CD4-positive, alpha-beta T cell treated with Interleukin-6 at 100 ng/mL for 8 hours (primary cell): Measurements from ENCODE around the gene PSTPIP1.

Experiments used
- DNase-seq: peaks from one replicate; pipeline ENCODE4 v3.0.0-alpha.2; 2020; ENCODE audit warnings: mixed read lengths, low spot score

Gene PSTPIP1

DNA sequence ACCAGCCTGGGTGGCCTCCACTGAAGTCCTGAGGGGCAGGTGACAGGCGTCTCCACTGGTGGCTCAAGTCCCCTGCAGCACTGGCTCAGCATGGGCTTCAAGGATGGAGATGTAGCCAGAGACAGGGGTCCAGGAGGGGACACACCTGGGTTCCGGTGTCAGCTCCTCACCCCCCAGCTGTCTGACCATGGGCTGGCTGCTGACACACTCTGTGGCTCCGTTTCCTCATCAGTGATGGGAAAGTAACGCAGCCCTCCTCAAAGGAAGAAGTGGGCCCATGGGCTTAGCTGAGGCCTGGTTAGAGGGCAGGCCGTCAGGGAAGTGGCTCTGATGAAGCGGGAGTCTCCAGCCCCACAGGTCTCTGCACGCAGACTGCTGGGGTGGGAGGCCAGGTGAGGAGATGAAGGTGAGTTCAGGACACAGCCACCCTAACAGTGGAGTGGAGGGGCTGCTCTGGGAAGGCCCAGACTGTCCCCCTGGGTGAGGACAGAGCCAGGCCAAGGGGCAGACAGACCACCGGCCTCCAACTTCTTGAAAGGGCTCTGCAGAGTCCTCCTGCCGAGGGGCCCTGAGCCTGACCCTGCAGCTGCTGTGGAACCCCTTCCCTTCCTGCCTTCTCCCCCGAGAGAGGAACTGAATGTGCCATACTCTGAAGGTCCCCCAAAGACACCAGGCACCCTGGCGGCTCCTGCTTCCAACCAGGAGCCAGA lies 24.0 kb downstream of the PSTPIP1 start:
- DNase-seq = no peak

DNA sequence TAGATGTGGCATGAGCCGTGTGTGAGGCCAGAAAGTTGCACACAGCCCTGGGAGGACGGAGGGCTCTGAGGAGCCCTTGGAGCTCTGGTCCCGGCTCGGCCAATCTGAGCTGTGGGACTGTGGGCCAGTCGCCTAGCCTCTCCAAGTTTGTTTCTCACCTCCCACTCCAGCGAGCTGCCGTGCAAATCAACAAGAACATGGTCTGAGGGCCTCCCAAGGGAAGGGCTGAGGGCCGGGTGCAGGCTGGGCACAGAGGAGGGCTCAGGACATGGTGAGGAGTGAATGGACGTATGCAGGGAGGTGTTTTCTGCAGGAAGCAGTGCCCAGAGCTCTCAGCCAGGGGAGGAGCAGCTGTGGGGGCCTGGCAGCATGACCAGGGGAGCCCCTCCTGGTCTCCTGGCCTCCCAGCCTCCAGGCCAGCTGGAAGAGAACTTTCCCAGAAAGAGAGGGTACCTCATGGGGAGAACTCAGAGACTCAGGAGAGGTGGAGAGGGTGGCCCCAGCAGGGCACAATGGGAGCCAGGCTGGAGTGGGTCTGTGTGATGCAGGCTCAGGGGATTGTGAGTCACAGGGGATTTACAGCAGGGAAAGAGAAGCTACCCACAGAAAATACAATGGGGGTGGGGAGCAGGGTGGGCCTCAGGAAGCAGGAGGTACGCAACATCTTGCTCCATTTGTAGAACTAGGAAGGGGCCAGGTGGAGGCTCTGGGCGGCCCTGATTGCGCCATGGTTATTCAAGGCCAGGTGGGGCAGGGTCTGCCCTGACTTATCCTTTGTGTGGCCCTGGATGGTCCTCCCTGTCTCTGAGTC lies 24.8 kb downstream of the PSTPIP1 start:
- no peak for DNase-seq

DNA sequence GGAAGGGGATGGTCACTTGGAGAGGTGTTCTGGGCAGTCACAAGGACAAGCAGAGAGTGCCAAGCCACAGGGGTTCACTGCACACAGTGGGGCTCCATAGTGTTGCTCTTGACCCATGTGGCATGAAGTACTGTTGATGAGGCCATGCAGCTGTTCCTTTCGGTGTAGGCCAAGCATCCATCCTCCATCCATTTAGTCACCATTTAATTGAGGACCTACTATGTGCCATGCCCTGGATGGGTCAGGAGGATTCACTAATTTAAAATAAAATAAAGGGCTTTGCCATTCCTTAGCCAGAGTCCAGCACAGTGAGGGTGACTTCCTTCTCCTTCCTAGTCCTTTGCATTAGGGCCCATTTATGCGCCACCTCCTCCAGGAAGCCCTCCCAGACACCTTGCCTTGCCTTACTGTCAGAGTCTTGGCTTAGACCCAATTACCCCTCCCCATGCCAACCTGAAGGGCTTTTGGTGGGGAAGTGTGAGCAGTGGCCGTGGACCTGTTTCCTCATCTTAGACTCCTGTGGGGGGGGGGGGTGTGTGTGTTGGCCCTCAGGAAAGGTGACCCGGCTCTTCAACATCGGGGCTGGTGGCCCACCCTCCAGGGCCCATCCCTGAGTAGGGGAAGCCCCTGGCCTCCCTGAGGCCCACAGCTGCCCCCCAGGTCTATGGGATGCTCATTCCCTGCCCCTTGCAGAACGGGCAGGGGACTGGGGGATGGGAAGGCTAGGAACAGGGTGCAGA lies 25.6 kb downstream of the PSTPIP1 start:
- no peak for DNase-seq

DNA sequence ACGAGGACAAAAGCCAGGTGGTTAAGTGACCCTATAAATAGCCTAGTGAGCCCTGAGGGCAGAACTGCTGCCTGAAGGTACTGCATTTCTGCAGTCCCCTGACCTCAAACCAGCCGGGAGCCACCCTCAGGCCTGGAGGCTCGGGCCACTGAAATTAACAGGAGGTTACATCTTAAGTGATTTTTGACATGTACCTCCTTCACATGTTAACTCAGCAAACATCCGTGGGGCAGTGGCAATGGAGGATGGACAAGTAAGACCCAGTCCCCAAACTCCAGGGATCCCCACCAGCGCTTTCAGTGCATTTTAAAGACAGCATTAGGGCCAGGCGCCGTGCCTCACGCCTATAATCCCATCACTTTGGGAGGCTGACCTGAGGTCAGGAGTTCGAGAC lies 26.2 kb downstream of the PSTPIP1 start:
- no peak for DNase-seq

DNA sequence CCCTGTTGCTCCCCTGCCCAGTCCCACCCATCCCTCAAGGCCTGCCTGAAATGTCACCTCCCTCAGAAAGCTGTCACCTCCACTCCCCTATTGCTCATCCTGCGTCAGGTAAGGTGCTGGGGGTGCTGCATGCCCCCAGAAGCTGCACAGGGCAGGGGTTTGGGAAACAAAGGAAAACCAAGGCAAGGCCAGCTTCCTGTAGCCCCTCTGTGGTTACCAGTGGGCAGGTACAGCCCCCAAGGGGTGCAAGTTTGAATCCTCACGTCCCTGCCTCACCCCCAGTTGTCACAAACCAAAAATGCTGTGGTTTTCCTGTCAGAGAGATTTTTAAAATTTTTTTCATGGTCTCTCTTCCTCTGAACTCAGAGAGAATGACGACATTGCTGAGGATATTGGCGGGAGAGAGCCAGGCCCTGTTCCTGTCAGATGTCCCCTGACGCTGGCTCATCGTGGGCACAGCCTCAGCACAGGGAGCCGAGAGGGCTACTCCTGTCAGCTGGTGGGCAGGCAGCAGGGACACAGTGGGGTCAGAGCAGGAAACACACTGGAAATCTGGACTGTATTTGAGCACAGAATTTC lies 27.0 kb downstream of the PSTPIP1 start:
- DNase-seq = peak; percentile 48

DNA sequence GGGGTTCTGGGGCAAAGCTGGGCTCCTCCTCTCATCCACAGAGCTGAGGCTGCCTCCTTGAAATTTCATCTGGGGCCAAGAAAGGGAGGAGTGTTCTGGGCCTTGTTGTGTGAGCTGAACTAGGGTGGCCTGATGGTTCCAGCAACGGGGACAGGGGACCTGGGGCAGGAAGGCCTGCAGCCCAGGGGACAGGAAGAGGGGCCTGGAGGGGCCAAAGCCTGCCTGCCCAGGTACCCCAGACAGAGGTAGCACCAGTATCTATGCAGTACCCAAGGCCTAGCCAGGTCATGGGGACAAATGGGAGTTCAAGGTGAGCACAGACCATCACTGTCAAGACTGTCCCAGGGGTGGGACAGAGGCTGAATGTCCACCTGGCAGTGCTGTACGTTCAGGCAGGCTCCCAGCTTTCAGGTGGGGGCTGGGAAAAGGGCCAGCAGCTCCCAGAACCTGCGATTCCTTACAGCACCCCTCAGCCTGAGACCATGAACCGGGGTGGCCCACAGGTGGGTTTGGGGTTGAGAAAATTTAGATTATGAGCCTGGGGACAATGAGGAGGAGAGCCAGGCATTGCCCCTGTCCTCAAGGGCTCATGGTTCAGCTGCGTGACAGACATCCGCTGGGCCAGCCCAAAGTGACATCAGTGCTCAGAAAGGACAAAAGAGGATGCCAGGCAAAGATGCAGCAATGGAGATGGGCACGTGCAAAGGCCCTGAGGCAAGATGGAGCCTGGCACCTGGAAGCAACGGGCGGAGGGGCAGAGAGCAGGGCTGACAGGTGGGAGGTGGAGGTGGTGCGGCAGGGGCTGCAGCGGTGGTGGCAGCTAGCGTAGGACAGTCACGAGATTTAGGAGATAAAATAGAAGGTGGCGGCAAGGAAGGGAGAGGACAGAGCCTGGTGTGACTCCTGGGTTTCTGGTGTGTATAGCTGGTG lies 28.0 kb downstream of the PSTPIP1 start:
- DNase-seq = no peak

DNA sequence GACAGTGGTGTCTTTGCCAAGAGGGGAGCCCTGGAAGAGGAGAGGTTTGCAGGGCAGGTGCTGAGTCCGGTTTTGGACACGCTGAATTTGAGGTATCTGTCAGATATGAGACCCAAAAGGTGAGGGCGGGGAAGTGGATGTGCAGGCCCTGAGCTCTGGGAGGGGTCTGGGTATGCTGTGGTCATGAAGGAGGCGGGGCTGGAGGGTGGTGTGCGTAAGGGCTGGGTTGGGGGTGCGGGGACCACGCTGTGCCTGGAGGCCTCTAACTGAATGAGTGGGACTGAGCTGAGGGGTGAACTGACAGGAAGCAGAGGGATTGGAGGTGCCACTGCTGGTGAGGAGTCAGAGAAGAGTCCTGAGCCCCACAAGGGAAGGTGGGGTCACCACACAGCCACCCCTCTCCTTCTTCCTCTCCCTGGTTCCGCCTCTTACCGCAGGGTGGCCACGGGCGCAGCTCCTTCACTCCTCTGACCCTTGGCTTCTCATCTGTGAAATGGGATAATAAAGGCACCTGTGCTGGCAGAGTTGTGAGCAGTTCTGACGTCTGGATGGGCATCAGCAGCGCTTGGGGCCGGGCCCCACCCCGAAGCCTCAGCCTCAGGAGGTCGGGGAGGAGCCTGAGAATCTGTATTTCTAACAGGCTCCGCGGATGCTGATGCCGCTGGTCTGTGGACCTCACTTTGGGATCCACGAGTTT lies 28.8 kb downstream of the PSTPIP1 start:
- no peak for DNase-seq

DNA sequence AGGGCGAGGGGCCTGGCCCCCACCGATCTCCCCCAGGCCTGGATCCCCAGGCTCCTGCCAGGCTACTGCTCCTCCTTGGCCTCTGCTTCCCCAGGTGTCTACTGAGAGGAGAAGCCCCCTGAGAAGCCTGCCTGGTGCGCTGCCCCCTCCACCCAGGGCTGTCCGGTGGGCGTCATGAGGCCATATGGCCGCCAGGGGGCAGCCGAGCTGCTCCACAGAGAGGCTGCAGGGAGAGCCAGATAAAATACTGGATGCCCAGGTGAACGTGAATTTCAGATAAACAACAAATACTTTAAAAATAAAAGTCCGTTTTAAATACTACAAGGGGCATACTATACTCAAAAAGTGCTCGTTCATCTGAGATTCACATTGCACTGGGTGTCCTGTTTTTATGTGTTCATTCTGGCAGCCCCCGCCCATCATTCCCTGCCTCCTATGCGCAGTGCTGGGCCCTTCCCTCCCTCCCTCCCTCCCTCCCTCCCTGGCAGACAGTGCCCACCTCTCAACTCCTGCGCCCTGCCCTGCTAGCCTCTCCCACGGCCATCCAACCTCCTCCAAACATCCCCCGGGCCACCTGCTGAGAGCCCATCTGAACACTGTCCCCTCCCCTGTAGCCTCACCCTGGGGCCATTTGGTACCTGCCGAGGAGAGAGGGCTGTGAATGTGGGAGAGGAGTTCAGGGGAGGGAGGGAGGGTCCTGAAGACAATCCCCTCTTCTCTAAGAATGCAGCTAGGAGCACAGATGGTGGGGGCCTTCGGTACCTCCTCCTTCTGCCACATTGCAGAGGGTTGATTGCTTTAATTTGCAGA lies 29.6 kb downstream of the PSTPIP1 start:
- DNase-seq = peak; percentile 47

DNA sequence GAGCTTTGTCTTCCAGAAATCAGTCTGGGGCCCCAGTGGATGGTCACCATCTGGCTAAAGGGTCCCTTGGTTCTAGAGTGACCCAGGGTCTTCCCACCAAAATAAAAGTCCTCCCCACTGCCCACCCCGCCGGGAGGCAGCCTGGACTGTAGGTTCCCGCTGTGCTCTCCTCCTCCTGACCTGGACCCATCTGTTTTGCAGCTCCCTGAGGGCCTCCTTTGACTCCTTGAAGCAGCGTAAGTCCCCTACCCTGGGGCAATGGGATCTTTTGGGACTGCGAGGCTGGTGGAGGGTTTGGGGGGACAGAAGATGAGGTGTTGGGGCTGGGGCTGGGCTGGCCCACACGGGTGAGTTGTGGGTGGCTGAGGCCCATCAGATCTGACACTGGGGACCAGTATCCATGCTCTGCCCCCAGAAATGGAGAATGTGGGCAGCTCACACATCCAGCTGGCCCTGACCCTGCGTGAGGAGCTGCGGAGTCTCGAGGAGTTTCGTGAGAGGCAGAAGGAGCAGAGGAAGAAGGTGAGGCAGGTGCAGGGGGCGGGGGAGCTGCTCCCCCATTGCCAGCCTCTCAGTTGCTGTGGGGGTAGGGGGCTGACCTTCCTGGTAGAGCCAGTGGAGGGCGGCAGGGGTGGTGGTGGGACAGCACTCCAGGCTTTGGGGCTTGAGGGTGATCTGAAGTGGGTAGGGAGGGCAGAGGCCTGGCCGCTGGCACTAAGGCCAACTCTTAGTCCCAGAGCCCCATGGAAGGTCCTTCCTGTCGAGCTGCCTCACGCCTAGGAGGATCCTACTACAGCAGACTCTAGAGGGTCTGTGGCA lies 30.4 kb downstream of the PSTPIP1 start:
- no peak for DNase-seq

DNA sequence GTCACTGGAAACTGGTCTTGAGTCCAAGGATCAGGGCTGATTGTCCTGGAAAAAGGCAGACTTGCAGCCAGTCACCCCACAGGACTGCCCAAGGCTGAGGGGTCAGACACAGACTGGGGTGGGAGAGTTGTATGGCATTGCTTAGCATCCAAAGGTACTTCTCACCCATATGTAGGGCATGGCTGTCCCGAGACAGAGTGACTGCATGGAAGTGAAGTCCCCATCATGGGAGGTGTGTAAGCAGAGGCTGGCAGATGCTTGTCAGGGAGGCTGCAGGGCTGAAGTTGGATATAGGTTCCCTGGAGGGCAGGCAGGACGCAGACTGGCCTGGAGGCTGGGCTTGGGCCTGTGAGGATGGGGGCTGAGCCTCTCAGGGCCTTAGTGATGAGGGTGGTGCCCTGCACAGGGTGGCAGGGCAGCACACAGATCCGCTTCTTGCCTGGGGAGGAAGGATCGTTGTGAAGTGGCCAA lies 31.1 kb downstream of the PSTPIP1 start:
- DNase-seq = no peak

DNA sequence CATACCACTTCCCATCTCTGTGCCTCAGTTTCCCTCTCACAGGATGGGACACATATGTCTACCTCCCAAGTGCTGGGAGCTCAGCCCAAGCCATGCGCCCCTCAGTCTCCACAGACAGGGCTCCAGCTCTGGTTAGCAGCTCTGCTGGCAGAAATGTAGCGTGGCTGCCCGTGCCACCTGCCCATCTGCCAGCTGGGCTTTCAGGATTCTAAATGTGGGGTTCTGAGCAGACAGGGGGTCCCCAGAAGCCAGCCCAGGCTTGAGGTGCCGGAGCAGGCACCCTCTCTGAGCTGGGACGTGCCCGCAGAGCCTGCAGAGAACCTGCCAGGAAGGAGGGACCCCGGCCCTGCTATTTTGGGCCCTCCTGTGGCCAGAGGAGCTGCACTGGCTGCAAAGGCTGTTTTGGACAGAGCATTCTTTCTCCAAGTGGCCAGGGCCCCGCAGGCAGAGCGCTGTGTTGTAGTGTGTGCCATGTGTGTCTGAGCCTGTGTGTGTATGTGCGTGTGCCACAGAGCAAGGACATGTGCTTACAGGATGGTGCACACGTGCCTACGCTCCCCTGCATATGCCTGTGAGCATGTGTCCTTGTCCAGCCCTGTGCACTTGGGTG lies 31.7 kb downstream of the PSTPIP1 start:
- DNase-seq = no peak

DNA sequence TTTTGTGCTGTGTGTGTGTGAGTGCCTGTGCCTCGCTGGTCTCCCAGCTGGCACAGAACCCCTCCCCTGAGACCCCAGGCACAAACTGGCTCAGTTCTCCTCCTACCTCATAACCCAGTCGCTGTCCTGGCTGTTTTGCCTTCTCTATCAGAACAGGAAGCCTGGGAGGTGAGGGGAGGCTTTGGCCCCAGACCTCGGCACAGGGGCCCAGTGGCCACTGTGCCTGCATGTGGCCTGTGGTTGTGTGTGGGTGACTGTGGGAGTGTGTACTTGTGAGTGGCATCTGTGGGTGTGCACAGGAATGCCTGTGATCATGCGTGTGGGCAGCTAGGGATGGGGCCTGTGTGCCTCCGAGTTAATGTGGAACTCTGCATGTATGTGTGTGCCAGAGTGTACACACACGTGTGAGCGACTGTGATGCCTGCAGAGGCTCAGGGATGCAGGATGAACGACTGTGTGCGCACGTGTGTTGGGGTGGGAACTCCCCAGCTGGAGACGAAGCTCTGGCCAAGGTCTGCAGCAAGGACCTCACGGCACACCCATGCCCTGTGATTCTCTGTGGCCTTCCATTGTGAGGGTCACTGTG lies 32.3 kb downstream of the PSTPIP1 start:
- no peak for DNase-seq

DNA sequence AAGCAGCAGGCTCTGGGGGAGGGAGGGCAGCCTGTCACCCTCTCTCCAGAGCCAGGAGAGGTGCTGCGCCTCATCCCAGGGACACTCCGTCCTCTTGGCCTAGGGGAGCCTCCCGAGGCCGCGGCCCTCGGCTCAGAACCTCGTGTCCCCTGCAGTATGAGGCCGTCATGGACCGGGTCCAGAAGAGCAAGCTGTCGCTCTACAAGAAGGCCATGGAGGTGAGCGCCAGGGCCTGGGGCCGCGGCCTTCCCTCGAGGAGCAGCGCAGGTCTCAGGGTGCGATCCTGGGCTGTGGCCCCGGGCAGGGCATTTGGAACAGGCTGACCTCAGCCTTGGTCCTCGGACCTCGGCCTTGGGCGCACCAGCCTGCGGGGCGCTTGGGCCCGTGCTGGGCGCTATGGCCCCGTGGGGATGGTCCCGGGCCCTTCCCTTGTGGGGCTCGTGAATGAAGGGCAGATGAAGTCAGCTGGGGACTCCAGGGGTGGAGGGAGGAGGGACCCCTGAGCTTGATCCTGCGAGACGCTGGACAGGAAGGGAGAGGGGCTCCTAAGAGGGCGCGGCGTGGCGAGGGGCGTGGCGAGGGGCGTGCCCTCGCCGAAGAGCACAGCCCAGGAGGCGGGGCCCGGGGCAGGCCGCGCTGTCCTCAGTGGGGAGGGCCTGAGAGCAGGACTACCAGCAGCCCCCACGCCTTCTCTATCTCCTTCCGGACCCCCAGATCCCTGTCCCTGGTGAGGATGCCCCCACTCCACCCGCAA lies 32.9 kb downstream of the PSTPIP1 start:
- no peak for DNase-seq

DNA sequence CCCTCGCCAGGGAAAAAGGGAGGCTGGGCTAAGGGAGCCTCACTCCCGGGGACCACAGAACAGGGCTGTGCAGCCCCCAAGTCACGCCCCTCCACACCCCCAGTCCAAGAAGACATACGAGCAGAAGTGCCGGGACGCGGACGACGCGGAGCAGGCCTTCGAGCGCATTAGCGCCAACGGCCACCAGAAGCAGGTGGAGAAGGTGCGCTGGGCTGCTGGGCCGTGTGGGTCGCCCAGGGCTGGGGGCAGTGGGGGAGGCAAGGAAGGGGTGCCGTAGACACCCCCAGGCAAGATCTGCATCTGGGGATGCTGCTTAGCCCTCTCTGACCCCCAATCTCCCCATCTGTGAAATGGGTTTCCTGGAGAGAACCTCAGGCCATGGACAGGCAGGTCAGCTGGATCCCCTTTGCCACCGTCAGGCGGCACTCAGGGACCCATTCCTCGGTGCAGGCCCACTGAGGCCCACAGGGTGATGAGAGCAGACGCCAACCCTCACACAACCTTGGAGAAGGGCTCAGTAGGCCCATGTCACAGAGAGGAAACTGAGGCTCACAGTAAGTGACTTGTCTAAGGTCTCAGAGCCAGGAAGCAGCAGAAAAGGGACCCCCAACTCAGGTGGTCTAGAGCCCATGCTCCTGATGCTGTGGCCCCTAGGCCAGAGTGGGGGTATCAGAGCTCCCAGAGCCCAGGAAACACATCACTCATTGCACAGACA lies 33.7 kb downstream of the PSTPIP1 start:
- no peak for DNase-seq

DNA sequence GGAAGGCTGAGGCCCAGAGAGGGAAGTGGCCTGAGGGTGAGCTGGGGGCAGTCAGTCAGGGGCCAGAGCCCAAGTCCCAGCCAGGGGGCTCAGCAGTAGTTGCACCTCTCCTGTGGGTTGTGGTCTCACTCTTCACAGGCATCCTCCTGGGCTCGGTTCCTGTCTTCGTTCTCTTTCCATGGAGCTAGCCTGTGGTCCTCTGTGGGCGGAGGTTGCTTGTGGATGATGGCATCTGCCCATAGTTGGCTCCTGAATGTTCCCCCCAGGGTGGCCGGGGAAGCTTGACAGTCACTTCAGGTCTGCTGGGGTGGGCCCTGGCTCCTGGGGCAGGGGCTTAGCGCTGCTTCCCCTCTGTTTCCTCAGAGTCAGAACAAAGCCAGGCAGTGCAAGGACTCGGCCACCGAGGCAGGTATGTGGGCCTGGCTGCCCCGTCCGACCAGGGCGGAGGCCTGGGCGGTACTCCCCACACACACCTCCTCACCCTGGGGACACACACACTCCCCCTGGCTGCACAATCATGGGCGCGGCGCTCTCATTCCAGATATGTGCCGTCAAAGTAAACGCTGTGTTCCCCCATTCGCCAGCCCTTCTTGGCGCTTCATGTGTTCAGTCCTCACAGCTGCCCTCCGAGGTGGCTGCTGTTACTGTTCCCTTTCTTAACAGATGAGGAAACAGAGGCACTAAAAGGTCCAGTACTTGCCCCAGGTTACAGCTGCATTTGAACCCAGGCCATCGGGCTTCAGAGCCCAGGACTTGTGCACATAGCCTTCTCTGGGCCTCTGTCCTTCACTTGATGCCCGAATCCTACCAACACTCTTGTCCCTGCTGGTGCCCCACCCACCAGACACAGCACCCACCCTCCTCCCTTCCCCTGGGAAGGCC lies 34.5 kb downstream of the PSTPIP1 start:
- no peak for DNase-seq
